Nephron (organoid): Measurements from ENCODE around the gene SLC38A9.

ENCODE experiments used
- H3K27ac Mint-ChIP-seq, 3 experiments: 2 replicates each; pipeline ENCODE4 v1.8.0; 2020; ENCODE audit warnings: mixed read lengths in 3 of 3, mild to moderate bottlenecking in 2 of 3, moderate library complexity in 1 of 3
- H3K27me3 Mint-ChIP-seq: 2 replicates; pipeline ENCODE4 v1.8.0; 2021; ENCODE audit warnings: low read depth, mild to moderate bottlenecking, moderate library complexity, mixed read lengths
- H3K36me3 Mint-ChIP-seq: 2 replicates; pipeline ENCODE4 v1.8.0; 2020; ENCODE audit warnings: low read depth, mixed read lengths
- H3K4me1 Mint-ChIP-seq: 2 replicates; pipeline ENCODE4 v1.8.0; 2020; ENCODE audit warnings: mixed read lengths
- H3K4me3 Mint-ChIP-seq, 3 experiments: 2 replicates each; pipeline ENCODE4 v1.8.0; 2020; ENCODE audit warnings: mild to moderate bottlenecking in 3 of 3, mixed read lengths in 3 of 3, moderate library complexity in 2 of 3
- H3K9me3 Mint-ChIP-seq: 2 replicates; pipeline ENCODE4 v1.8.0; 2020; ENCODE audit warnings: mixed read lengths
- TF ChIP-seq, protein P1 (sequence below), 3 experiments: fragments of 200-600 bp; sonication (generic); IDR thresholded peaks; one replicate each; pipeline ENCODE4 v1.5.0; 2021; ENCODE audit warnings: antibody characterized with exemption in 3 of 3; ENCODE audit not compliant: unreplicated experiment in 3 of 3

The SLC38A9 gene

GRCh38 chr5:55749387-55749786, 37.3 kb upstream of the SLC38A9 start:
- no peak overlapping the region for H3K4me3 Mint-ChIP-seq
- no peaks in the 10 kb centered on the region for H3K36me3 Mint-ChIP-seq
- peak overlapping the region; percentile 12 to 60 (median 28) for H3K27ac Mint-ChIP-seq
- no peaks in the 10 kb centered on the region for H3K9me3 Mint-ChIP-seq
- peaks cover 6% of the 10 kb centered on the region for H3K4me1 Mint-ChIP-seq
- no peaks in the 10 kb centered on the region for H3K27me3 Mint-ChIP-seq
- TF ChIP-seq, protein P1, sequence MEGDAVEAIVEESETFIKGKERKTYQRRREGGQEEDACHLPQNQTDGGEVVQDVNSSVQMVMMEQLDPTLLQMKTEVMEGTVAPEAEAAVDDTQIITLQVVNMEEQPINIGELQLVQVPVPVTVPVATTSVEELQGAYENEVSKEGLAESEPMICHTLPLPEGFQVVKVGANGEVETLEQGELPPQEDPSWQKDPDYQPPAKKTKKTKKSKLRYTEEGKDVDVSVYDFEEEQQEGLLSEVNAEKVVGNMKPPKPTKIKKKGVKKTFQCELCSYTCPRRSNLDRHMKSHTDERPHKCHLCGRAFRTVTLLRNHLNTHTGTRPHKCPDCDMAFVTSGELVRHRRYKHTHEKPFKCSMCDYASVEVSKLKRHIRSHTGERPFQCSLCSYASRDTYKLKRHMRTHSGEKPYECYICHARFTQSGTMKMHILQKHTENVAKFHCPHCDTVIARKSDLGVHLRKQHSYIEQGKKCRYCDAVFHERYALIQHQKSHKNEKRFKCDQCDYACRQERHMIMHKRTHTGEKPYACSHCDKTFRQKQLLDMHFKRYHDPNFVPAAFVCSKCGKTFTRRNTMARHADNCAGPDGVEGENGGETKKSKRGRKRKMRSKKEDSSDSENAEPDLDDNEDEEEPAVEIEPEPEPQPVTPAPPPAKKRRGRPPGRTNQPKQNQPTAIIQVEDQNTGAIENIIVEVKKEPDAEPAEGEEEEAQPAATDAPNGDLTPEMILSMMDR (IDR thresholded peaks at IDR 0.05; ENCODE audit: unreplicated experiment in 3 of 3): no peak

DNA sequence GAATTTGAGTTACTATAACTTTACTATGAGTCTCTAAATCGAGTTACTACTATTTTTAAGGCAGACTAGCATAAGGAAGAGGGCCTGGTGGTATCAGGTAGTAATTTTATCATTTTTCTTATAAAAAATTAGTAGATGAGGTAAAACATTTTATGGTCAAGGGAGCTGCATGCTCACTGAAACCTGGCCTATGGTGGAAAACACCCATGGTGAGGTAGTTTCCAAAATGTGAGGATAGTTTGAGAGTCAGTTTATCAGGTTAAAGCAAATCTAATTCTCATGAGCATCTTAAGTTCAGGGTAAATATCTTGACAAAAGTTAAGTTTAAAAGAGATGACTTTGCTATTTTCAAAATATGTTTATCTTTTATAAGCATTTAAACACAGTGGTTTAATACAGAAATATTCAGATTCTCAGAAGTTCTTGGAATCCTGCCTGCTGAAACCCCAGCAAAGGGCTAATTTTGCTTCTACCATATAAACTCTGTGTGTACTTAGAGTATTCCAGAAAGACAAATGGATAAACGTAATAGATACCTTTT, 35.7 kb upstream of the SLC38A9 start:
- H3K27ac Mint-ChIP-seq: no peak overlapping the region
- H3K36me3 Mint-ChIP-seq: no peaks in the 10 kb centered on the region
- no peaks in the 10 kb centered on the region for H3K9me3 Mint-ChIP-seq
- TF ChIP-seq, protein P1 (IDR thresholded peaks at IDR 0.05; ENCODE audit: unreplicated experiment in 3 of 3): no peak
- no peaks in the 10 kb centered on the region for H3K27me3 Mint-ChIP-seq
- no peak overlapping the region for H3K4me3 Mint-ChIP-seq
- H3K4me1 Mint-ChIP-seq: peaks cover 6% of the 10 kb centered on the region

DNA sequence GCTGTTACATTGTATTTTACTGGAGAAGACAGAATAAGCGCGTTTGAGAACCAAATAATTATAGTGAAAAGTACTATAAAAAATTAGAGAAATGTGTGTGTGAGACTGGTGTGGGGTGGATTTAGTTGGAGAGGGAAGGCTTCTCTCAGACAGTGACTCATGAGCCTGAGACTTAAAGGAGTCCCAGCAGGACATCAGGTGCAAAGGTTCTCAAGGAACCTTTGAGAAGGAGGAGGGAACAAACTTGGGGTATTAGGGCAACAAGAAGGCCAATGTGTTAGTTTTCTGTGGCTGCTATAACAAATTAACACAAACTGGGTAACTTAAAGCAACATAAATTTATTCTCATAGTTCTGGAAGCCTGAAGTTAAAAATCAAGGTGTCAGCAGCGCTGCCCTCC, 30.7 kb upstream of the SLC38A9 start:
- H3K9me3 Mint-ChIP-seq: no peaks in the 10 kb centered on the region
- no peaks in the 10 kb centered on the region for H3K27me3 Mint-ChIP-seq
- H3K27ac Mint-ChIP-seq: no peak overlapping the region
- H3K36me3 Mint-ChIP-seq: no peaks in the 10 kb centered on the region
- TF ChIP-seq, protein P1 (IDR thresholded peaks at IDR 0.05; ENCODE audit: unreplicated experiment in 3 of 3): no peak
- no peak overlapping the region for H3K4me3 Mint-ChIP-seq
- no peaks in the 10 kb centered on the region for H3K4me1 Mint-ChIP-seq

GRCh38 chr5:55737793-55738192, 25.7 kb upstream of the SLC38A9 start, which contains the start of gene DDX4:
Gene DDX4 (plus strand): TSS chr5:55738061. CDS start chr5:55738964, 903 bp downstream.
- Mint-ChIP-seq H3K4me1 (no peaks in the 10 kb centered on the region), H3K4me3 (no peak within 1 kb of the TSS), H3K36me3 (no peaks in the 10 kb centered on the region), H3K27ac (no peak within 1 kb of the TSS), H3K27me3 (no peaks in the 10 kb centered on the region), H3K9me3 (no peaks in the 10 kb centered on the region)
- TF ChIP-seq, protein P1 (IDR thresholded peaks at IDR 0.05; ENCODE audit: unreplicated experiment in 3 of 3): no peak

DNA sequence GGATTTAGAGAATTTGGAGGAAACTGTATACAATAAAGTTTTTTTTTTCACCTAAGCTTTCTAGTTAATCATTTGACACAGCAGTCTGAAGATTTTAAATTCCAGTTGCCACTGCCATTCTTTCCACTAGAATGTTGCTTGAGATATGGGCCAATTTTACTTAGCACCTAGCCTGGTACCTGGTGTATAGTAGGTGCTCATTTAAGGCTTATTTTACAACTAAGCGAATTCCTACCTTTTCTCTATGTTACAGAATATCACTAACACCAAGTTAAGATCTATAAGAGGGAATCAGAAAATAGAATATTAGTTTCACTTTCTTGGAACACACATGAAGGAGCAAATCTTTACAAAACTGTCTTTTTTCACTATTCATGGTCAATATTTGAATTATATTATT, 22.5 kb upstream of the SLC38A9 start:
- H3K4me1 Mint-ChIP-seq: no peaks in the 10 kb centered on the region
- TF ChIP-seq, protein P1 (IDR thresholded peaks at IDR 0.05; ENCODE audit: unreplicated experiment in 3 of 3): no peak
- no peak overlapping the region for H3K27ac Mint-ChIP-seq
- H3K4me3 Mint-ChIP-seq: no peak overlapping the region
- no peaks in the 10 kb centered on the region for H3K9me3 Mint-ChIP-seq
- H3K36me3 Mint-ChIP-seq: no peaks in the 10 kb centered on the region
- H3K27me3 Mint-ChIP-seq: peaks cover 4% of the 10 kb centered on the region

GRCh38 chr5:55732585-55732984, 20.5 kb upstream of the SLC38A9 start:
- Mint-ChIP-seq H3K27ac (no peak overlapping the region), H3K9me3 (no peaks in the 10 kb centered on the region), H3K4me3 (no peak overlapping the region), H3K36me3 (no peaks in the 10 kb centered on the region), H3K4me1 (no peaks in the 10 kb centered on the region), H3K27me3 (peaks cover 4% of the 10 kb centered on the region)
- TF ChIP-seq, protein P1 (IDR thresholded peaks at IDR 0.05; ENCODE audit: unreplicated experiment in 3 of 3): no peak
